Adrenal gland (tissue), 5 donors: ENCODE data around the gene FAT1.

Experiments
- CTCF ChIP-seq, 6 experiments: fragments of 450-650 bp in 4 of 6; fragments of 200-600 bp in 2 of 6; sonication (generic) in 1 of 6; IDR thresholded peaks; 1 replicate in 5 of 6; 2 replicates in 1 of 6; pipeline versions ENCODE4 v1.5.1 to v1.8.0; 2016 to 2021; ENCODE audit warnings: antibody characterized with exemption in 6 of 6, mild to moderate bottlenecking in 2 of 6, moderate library complexity in 1 of 6
- POLR2A ChIP-seq, 2 donors: fragments of 450-650 bp; IDR thresholded peaks; one replicate each; pipeline ENCODE4 v1.6.1; 2017; ENCODE audit warnings: antibody characterized with exemption in 2 of 2, mild to moderate bottlenecking in 2 of 2, moderate library complexity in 1 of 2
- donor health status: DM: no; HTN: no; CAD: no.

- no peak for TF ChIP-seq CTCF (IDR thresholded peaks at IDR 0.05)
- TF ChIP-seq POLR2A (IDR thresholded peaks at IDR 0.05): no peak
Observed at GRCh38 chr4:186699881-186700397, 23.7 kb downstream of the FAT1 start.
